GM20000 (cell line): ENCODE data around the gene INSC.

Experiments used
- DNase-seq: peaks from one replicate; pipeline ENCODE4 v3.0.0; 2012; ENCODE audit warnings: low spot score
- CTCF ChIP-seq: IDR thresholded peaks from 2 replicates; pipeline ENCODE4 v1.5.1; 2012; ENCODE audit warnings: mild to moderate bottlenecking, control low read depth; ENCODE audit errors: extremely low read depth, missing control alignments

INSC gene

GRCh38 chr11:15101072-15101709, 13.5 kb upstream of the INSC start:
- TF ChIP-seq CTCF: peak; percentile 67
- peak; percentile 65 for DNase-seq

GRCh38 chr11:15104166-15104565, 10.6 kb upstream of the INSC start:
- no peak for TF ChIP-seq CTCF
- no peak for DNase-seq

- DNase-seq: no peak
- TF ChIP-seq CTCF: no peak
These were observed 8.3 kb upstream of the INSC start for GRCh38 chr11:15106201-15106965.

- no peak for DNase-seq
- no peak for TF ChIP-seq CTCF
These were observed 6.8 kb upstream of the INSC start for GRCh38 chr11:15107730-15108515.

GRCh38 chr11:15108592-15109130, 6.1 kb upstream of the INSC start:
- no peak for TF ChIP-seq CTCF
- no peak for DNase-seq

GRCh38 chr11:15109602-15110001, 5.1 kb upstream of the INSC start:
- no peak for DNase-seq
- no peak for TF ChIP-seq CTCF
